GM12878 (cell line): Measurements from ENCODE around the gene PLXNC1. TPM values are rescaled to one million over a fixed set of nuclear protein-coding genes. Genes with fewer than 3 reads are reported as not detected.
A peak's percentile ranks its signal among the peaks of the same experiment; 100 is the strongest.

Source experiments
- ATF7 ChIP-seq: fragments of 450-650 bp; IDR thresholded peaks from 2 replicates; pipeline ENCODE4 v1.6.1; 2016; ENCODE audit warnings: low read depth, mild to moderate bottlenecking
- BACH1 ChIP-seq: fragments of 450-650 bp; IDR thresholded peaks from 2 replicates; pipeline ENCODE4 v1.6.1; 2017; ENCODE audit warnings: mild to moderate bottlenecking, borderline replicate concordance
- BCLAF1 ChIP-seq: fragments of 450-650 bp; IDR thresholded peaks from 2 replicates; pipeline ENCODE4 v1.6.1; 2017; ENCODE audit warnings: antibody characterized with exemption, mild to moderate bottlenecking, moderate library complexity
- BHLHE40 ChIP-seq, 2 experiments: fragments of 450-650 bp in 1 of 2; IDR thresholded peaks; 2 replicates each; pipeline ENCODE4 v1.6.1; 2011 to 2017; ENCODE audit warnings: low read depth in 2 of 2, borderline replicate concordance in 1 of 2, improper control_type of control experiment in 1 of 2, low read length in 1 of 2, mild to moderate bottlenecking in 1 of 2
- E4F1 ChIP-seq: fragments of 450-650 bp; IDR thresholded peaks from 2 replicates; pipeline ENCODE4 v1.6.1; 2018; ENCODE audit warnings: borderline replicate concordance, mild to moderate bottlenecking; ENCODE audit not compliant: partially characterized antibody
- EED ChIP-seq: sonication (generic); IDR thresholded peaks from 2 replicates; pipeline ENCODE4 v1.6.1; 2016; ENCODE audit warnings: antibody characterized with exemption, low read depth
- LARP7 ChIP-seq: fragments of 450-650 bp; IDR thresholded peaks from 2 replicates; pipeline ENCODE4 v1.6.1; 2017; ENCODE audit warnings: mild to moderate bottlenecking
- NR2C1 ChIP-seq: fragments of 450-650 bp; IDR thresholded peaks from 2 replicates; pipeline ENCODE4 v1.6.1; 2017; ENCODE audit warnings: antibody characterized with exemption, mild to moderate bottlenecking, moderate library complexity
- POLR2AphosphoS2 ChIP-seq: IDR thresholded peaks from 2 replicates; pipeline ENCODE4 v1.6.1; 2011; ENCODE audit warnings: low read depth, mild to moderate bottlenecking, low read length, improper control_type of control experiment, moderate library complexity
- RBBP5 ChIP-seq: fragments of 200-600 bp; sonication (generic); conservative IDR thresholded peaks from 2 replicates; pipeline ENCODE4 v1.6.1; 2016
- SKIL ChIP-seq: fragments of 450-650 bp; IDR thresholded peaks from 2 replicates; pipeline ENCODE4 v1.6.1; 2017; ENCODE audit warnings: mild to moderate bottlenecking, low read depth, inconsistent platforms; ENCODE audit not compliant: poor library complexity, severe bottlenecking
- SMARCA5 ChIP-seq: fragments of 450-650 bp; IDR thresholded peaks from 2 replicates; pipeline ENCODE4 v1.6.1; 2017; ENCODE audit warnings: mild to moderate bottlenecking
- SMC3 ChIP-seq: IDR thresholded peaks from 2 replicates; pipeline ENCODE4 v1.6.1; 2011; ENCODE audit warnings: low read length, improper control_type of control experiment, borderline replicate concordance
- TCF12 ChIP-seq: IDR thresholded peaks from 2 replicates; pipeline ENCODE4 v1.6.1; 2011; ENCODE audit warnings: low read depth, mild to moderate bottlenecking, low read length
- ZNF592 ChIP-seq: fragments of 450-650 bp; IDR thresholded peaks from 2 replicates; pipeline ENCODE4 v1.6.1; 2017; ENCODE audit warnings: mild to moderate bottlenecking, moderate library complexity
- polyA plus RNA-seq, 11 experiments: library from polyadenylated mRNA; depleted of rRNA in 4 of 11; unstranded in 6 of 11; stranded (reverse) in 5 of 11; fragments of >200 nt; fragmentation: Nextera tagmentation in 4 of 11; fragmentation: Illumina TruSeq in 1 of 11; extraction: Ambion mirVana in 4 of 11; extraction: Trizol in 1 of 11; gene quantifications; 1 replicate in 1 of 11; 2 replicates in 10 of 11; pipeline versions ENCODE4 v1.2.1 to v1.2.3, GENCODE V29; 2011 to 2016; ENCODE audit warnings: inconsistent platforms in 2 of 11, missing spikeins in 2 of 11, low read depth in 1 of 11
- total RNA-seq, 4 experiments: library from RNA; depleted of rRNA in 3 of 4; stranded (reverse); fragments of >200 nt in 3 of 4; fragmentation: Illumina TruSeq in 1 of 4; extraction: Trizol in 1 of 4; gene quantifications; 2 replicates each; pipeline versions ENCODE4 v1.2.1 to v1.2.3, GENCODE V29; 2013 to 2021
- TF ChIP-seq, protein P1 (sequence below): fragments of 150-350 bp; IDR thresholded peaks from 2 replicates; pipeline ENCODE4 v1.6.1; 2014; ENCODE audit warnings: mild to moderate bottlenecking, low read depth, low read length

The PLXNC1 gene
- total and polyA plus RNA-seq, 10 of the 15 experiments (the other 5 are each of a cell fraction or from before 2014, with no cell fraction given): 5.2 to 41.2 (median 24.6) TPM

- TF ChIP-seq E4F1 (no peak), BHLHE40 (IDR thresholded peaks at IDR 0.05; ENCODE audit: borderline replicate concordance in 1 of 2, low read depth in 2 of 2, low read length in 1 of 2) (no peak), SMC3 (no peak), BCLAF1 (no peak), RBBP5 (no peak), SMARCA5 (no peak), ZNF592 (no peak), ATF7 (peak; percentile 58; the same call in 1 of the 2 replicates), LARP7 (no peak), POLR2AphosphoS2 (no peak), SKIL (peak; percentile 26), NR2C1 (no peak), TCF12 (no peak), BACH1 (peak; percentile 44; the same call in 1 of the 2 replicates), EED (peak; percentile 98)
- TF ChIP-seq, protein P1, sequence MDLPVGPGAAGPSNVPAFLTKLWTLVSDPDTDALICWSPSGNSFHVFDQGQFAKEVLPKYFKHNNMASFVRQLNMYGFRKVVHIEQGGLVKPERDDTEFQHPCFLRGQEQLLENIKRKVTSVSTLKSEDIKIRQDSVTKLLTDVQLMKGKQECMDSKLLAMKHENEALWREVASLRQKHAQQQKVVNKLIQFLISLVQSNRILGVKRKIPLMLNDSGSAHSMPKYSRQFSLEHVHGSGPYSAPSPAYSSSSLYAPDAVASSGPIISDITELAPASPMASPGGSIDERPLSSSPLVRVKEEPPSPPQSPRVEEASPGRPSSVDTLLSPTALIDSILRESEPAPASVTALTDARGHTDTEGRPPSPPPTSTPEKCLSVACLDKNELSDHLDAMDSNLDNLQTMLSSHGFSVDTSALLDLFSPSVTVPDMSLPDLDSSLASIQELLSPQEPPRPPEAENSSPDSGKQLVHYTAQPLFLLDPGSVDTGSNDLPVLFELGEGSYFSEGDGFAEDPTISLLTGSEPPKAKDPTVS: no peak
These were observed 157.0 kb downstream of the PLXNC1 start (continued) for GRCh38 chr12:94305130-94305957.
